Measurements from ENCODE around the gene RTN3.
"Not testable (repeated sequence)": the region's sequence is repeated elsewhere in the genome, so short reads cannot be mapped to it uniquely, and the experiment has no call there.

The RTN3 gene, protein sequence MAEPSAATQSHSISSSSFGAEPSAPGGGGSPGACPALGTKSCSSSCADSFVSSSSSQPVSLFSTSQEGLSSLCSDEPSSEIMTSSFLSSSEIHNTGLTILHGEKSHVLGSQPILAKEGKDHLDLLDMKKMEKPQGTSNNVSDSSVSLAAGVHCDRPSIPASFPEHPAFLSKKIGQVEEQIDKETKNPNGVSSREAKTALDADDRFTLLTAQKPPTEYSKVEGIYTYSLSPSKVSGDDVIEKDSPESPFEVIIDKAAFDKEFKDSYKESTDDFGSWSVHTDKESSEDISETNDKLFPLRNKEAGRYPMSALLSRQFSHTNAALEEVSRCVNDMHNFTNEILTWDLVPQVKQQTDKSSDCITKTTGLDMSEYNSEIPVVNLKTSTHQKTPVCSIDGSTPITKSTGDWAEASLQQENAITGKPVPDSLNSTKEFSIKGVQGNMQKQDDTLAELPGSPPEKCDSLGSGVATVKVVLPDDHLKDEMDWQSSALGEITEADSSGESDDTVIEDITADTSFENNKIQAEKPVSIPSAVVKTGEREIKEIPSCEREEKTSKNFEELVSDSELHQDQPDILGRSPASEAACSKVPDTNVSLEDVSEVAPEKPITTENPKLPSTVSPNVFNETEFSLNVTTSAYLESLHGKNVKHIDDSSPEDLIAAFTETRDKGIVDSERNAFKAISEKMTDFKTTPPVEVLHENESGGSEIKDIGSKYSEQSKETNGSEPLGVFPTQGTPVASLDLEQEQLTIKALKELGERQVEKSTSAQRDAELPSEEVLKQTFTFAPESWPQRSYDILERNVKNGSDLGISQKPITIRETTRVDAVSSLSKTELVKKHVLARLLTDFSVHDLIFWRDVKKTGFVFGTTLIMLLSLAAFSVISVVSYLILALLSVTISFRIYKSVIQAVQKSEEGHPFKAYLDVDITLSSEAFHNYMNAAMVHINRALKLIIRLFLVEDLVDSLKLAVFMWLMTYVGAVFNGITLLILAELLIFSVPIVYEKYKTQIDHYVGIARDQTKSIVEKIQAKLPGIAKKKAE

DNA sequence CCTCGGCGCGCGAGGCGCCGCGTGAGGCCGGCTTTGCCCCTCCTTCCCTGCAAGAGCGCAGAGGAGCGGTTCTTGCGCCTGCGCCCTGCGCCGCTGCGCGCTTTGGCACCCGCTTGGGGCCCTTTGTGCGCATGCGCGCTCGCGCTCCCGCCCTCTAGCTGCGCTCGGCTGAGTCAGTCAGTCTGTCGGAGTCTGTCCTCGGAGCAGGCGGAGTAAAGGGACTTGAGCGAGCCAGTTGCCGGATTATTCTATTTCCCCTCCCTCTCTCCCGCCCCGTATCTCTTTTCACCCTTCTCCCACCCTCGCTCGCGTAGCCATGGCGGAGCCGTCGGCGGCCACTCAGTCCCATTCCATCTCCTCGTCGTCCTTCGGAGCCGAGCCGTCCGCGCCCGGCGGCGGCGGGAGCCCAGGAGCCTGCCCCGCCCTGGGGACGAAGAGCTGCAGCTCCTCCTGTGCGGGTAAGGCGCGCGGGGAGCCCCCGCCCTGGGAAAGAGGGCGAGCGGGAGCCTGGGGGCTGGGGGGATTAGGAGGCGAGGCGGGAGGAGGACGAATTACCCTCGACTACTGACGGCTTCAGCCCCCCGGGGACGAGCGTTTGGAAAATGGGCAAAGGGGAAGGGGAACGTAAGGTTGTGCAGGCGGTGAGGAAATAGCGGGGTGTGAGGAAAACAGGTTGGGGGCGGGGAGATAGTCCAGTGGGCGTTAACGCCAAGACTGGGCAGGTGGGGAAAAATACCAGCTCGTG is at the start of gene RTN3:
Gene RTN3 (plus strand): TSS at position 180 of the 745 bp plus-strand sequence. CDS start 137 bp downstream, at position 317.
- DNase-seq = peak; percentile 96

- peak; percentile 37 for DNase-seq
Measured at GRCh38 chr11:63635762-63636465, 45.4 kb upstream of the RTN3 start.

DNA sequence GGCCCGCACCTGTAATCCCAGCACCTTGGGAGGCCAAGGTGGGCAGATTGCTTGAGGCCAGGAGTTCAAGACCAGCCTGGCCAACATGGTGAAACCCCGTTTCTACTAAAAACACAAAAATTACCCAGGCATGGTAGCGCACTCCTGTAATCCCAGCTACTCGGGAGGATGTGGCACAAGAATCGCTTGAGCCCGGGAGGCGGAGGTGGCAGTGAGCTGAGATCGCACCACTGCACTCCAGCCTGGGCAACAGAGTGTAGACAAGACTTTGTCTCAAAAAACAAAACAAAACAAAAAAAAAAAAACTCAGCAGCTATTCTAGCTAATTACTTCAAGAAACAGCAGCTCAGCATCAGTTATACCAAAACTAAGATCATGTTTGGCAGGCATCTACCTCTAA is 42.9 kb upstream of the RTN3 start:
- DNase-seq = not testable (repeated sequence)

DNA sequence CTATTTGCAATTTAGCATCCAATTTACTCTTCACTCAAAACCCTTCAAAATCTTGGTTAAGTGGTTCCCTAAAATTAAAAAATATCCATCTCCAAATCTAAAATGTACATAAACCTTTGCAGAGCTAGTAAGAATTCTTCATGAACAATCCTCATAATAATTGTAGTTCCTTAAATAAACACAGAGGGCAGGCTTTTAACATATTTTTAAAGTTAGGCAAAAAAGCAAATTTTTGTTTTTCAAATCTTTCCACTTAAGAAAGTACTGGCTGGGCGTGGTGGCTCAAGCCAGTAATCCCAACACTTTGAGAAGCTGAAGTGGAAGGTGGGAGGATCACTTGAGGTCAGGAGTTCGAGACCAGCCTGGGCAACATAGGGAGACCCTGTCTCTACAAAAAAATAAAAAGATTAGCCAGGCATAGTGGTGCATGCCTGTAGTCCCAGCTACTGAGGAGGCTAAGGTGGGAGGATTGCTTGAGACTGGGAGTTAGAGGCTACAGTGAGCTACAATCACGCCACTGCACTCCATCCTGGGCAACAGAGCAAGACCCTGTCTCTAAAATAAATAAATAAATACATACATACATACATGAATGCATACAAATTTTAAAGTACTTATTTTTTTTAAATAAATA is 42.0 kb upstream of the RTN3 start:
- DNase-seq = no peak

DNA sequence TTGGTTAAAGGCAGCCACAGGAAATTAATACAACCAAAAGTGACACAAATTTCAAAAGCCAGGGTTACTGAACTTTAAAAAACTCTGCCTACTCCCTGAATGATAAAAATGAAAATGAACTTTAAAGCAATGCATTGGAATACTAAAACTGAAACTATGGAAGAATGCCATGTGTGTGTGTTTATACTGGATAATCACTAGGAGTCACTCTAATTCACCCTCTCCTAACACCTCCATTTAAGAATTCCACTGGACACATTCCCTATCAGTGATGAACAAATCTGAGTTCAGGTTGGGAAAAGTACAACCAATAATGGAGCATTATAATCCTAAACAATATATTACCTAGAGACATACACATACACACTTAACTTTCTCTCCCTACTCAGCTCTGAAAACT is 39.6 kb upstream of the RTN3 start:
- no peak for DNase-seq

- no peak for DNase-seq
Measured at GRCh38 chr11:63643205-63643604, 38.1 kb upstream of the RTN3 start.

DNA sequence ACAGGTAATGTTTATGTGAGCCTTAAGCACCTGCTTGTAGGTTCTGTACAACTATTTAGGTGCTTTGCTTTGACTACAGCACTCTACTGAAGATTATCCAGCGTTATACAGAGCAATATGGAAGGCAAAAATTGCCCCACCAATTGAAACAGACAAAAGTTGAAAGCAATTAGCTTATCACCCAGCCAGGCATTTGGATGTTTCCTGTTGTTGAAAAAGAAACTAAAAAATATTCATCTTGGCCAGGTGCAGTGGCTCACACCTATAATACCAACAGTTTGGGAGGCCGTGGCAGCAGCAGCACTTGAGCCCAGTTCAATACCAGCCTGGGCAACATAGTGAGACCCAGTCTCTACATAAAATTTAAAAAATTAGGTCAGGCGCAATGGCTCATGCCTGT is 28.6 kb upstream of the RTN3 start:
- DNase-seq = no peak

- no peak for DNase-seq
Measured at GRCh38 chr11:63660972-63661371, 20.3 kb upstream of the RTN3 start.

- DNase-seq = no peak
Measured at GRCh38 chr11:63663809-63664208, 17.5 kb upstream of the RTN3 start.

GRCh38 chr11:63666874-63667273 is 14.4 kb upstream of the RTN3 start:
- DNase-seq = no peak

- no peak for DNase-seq
Measured at GRCh38 chr11:63667995-63668795, 13.1 kb upstream of the RTN3 start.

DNA sequence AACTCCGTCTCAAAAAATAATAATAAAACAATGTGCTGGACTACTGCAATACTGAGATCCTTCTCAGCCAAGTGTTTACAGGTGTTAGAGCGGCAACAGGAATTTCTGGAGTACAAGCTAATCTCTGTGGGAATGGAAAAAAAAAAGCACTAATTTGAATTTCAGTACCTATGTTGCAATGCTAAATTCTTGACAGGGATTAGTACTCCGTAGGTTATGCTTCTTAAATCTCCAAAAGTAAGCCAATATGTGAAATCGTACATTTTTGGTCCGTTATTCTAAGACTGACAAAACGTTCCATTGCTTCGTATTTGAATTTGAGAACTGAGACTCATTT is 11.2 kb upstream of the RTN3 start:
- DNase-seq = no peak

- no peak for DNase-seq
Measured at GRCh38 chr11:63670433-63671321, 10.6 kb upstream of the RTN3 start.

DNA sequence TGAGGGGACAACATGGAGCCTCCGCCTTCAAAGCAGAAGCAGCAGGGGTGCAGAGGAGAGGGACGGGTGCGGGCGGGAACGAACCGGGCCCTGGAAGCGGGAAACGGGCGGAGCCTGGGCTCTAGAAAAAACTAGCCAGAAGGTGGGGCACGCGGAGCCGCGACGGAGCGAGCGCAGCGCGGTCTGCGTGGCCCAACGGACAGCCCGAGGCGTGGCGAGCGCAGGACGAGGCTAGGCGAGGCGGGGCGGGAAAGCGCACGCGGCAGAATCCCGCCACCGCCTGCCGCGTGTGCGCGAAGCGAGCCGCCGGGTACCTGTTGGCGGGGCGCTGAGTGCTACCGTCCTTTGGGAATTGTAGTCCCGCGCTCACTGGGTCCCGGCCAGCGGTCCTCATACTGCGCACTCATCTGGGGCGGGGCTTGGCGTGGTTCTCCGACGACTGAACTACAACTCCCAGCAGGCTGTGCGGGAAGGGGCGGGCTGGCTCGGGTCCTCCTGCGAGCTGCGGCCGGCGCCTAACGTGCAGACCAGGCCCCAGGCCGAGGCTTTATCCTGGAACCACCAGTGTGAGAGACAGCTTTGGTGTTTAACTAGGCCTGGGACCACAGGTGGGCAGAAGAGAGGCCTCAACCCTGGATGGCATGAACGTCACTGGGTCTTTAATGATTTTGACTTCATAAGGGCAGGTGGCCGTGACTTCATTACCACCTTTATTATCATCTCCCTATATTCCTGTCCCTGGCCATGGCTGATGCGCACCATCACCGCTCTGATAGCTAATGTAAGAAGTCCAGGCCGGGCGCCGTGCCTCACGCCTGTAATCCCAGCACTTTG is 9.8 kb upstream of the RTN3 start, which contains the start of gene ATL3:
Gene ATL3 (minus strand): TSS at position 55 of the 834 bp plus-strand sequence. CDS start 41 bp downstream, at position 14.
- DNase-seq = peak; percentile 96

- DNase-seq = no peak
Measured at GRCh38 chr11:63672156-63672463, 9.2 kb upstream of the RTN3 start.

DNA sequence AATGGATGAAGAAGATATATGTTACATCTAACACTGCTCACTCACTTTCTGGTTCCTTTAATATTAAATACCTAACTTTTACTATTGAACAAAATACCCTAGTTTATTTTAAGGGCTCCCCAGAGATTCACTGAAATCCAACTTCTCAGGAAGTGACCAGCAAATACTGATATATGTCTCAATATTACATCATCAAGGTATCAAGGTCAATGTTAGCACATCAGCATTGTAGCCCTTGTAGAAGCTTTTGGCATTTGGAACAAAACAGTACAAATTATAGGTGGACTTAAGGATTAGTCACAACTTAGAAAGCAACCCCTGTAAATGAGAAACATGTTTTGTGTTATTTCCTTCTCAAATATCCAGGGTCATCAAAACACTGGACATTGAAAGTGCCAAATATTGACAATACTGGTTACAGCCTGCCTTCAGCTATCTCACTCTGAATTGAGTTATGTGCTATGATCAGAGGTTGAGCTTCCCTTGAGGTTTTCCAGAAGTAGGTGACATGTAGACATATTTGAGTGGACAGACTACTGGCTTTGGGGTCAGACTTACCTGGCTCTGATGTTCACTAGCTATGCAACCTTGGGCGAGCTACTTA is 8.3 kb upstream of the RTN3 start:
- DNase-seq = no peak

GRCh38 chr11:63673579-63673978 is 7.7 kb upstream of the RTN3 start:
- no peak for DNase-seq

DNA sequence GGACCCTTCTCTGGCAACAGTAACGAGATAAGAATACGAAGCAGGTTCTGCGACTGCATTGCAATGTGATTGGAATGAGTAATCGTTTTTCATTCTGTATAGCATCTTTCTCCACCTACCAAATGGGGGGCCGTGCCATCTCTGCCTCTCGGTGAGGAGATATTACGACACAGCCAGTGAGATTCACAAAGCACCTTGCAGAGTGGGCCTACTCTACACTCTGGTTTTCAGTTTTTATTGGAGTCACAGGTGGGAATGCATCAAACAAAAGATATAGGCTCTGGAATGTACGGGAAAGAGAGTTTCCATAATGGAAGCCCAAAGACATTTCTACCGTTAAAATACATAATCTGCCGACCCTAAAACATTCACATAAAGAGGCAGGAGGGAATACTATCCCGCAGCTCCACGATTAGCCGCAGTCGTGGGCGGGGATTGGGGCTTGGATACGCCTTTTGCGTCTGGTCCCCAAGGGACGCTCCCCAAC is 423 bp upstream of the RTN3 start:
- DNase-seq = peak; percentile 31

All from stimulated activated naive CD4-positive, alpha-beta T cell treated with Interleukin-2 at 50 U/mL for 16 hours (primary cell).